DMS79 (cell line): Measurements from ENCODE around the gene CRLF2.
"Not testable (repeated sequence)": the region's sequence is repeated elsewhere in the genome, so short reads cannot be mapped to it uniquely, and the experiment has no call there.

Experiments used
- DNase-seq: peaks from one replicate; lab custom pipeline; 2025; lab: John Stamatoyannopoulos, UW

The CRLF2 gene, protein sequence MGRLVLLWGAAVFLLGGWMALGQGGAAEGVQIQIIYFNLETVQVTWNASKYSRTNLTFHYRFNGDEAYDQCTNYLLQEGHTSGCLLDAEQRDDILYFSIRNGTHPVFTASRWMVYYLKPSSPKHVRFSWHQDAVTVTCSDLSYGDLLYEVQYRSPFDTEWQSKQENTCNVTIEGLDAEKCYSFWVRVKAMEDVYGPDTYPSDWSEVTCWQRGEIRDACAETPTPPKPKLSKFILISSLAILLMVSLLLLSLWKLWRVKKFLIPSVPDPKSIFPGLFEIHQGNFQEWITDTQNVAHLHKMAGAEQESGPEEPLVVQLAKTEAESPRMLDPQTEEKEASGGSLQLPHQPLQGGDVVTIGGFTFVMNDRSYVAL

GRCh38 chrX:1212532-1212931 is at the start of gene CRLF2:
CRLF2 (minus strand) TSS chrX:1212649; CDS start chrX:1212634, 15 bp downstream.
- no peak for DNase-seq

GRCh38 chrX:1261771-1262170 is 49.3 kb upstream of the CRLF2 start:
- DNase-seq, result not testable (repeated sequence)

DNA sequence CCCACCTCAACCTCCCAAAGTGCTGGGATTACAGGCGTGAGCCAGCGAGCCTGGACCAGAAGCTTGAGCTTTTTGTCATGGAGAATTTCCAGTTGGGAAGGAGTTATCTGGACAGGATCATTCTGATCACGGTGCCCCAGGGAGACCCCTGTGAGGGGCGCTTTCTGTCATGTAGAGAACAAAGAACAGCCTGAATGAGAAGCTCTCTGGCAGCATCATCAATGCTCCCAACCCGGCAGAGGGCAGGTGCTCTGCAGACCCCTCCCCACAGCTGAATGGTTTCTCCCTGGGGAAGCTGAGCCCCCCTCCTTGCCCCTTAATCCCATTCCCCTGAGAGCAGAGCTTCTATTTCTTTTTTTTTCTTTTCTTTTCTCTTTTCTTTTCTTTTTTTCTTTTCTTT is 48.8 kb upstream of the CRLF2 start:
- DNase-seq, result no peak

- no peak for DNase-seq
These were observed 40.4 kb upstream of the CRLF2 start for GRCh38 chrX:1252861-1253260.

- no peak for DNase-seq
These were observed 36.8 kb upstream of the CRLF2 start for GRCh38 chrX:1249101-1249887.

DNA sequence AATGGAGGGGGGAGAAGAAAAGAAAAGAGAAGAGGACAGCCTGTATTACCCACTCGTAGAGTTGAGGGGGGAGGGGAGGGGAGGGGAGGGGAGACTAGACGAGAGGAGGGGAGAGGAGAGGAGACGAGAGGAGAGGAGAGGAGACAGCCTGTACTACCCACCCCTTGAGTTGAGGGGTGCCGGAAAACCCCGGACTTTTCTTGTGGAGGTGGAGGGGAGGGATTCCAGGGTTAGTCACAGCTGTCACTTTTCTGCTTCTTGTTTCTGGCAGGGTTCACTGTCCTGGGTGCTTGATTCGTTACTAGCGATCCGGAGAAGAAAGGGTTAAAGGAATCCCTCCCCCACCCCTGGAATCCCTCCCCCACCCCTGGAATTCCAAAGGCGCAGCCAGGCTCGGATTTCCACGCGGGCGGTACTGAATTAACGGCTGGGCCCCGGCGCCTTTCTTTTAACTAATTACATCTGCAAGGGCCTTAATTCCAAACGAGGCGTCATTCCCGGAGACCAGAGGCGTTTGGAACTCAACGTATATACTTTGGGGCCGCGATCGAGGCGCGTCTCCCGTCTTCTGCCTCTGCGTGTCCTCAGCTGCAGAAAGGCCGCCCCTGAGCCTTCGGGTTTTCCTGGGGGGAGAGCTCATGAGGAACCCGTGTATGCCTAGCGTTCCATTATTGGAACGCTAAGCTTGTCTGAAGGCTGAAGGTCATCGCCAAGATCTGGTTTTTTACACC is 36.0 kb upstream of the CRLF2 start:
- no peak for DNase-seq

DNA sequence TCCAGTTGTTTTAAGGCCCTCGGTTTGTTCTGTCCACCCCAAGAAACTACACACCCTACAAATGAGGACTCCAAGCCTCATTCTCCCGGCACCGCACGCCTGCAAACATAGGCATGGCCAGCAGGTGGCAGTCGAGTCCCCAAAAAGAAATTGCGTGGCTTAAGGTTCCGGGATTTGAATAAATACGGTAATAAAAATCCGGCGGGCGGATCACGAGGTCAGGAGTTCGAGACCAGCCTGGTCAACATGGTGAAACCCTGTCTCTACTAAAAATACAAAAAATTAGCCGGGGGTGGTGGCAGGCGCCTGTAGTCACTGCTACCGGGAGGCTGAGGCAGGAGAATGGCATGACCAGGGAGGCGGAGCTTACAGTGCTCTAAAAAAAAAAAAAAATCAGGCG is 34.4 kb upstream of the CRLF2 start:
- DNase-seq, result no peak

DNA sequence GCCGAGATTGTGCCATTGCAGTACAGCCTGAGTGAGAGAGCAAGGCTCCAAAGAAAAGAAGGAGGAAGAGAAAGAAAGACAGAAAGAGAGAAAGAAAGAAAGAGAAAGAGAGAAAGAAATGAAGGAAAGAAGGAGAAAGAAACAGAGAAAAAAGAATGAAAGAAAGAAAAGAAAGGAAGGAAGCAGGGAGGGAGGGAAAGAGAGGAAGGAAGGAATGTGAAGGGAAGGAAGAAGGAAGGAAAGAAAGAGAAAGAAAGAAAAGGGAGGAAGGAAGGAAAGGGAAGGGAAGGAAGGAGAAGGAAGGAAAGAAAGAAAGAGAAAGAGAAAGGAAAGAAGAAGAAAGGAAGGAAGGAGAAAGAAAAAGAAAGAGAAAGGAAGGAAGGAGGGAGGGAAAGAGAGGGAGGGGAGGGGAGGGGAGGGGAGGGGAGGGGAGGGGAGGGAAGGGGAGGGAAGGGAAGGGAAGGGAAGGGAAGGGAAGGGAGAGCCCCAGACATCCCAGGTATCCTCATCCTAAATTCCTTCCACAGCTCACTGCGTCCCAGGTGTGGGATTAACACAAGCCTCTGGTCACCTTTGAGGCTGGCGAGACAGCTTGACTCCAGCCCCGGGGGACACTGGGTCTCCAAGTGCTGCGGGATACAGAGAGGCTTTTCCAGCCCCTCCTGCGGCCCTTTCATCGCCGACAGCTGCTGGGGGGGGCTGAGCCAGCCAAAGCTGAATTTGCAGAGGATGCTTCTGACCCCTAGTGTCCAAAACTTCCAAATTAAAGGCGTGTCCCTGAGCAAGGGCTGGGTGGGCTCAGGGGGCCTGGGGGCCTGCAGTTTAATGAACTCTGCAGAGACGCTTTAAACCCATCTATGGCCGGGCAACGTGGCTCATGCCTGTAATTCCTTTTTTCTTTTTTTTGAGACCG is 32.0 kb upstream of the CRLF2 start:
- DNase-seq, result no peak

DNA sequence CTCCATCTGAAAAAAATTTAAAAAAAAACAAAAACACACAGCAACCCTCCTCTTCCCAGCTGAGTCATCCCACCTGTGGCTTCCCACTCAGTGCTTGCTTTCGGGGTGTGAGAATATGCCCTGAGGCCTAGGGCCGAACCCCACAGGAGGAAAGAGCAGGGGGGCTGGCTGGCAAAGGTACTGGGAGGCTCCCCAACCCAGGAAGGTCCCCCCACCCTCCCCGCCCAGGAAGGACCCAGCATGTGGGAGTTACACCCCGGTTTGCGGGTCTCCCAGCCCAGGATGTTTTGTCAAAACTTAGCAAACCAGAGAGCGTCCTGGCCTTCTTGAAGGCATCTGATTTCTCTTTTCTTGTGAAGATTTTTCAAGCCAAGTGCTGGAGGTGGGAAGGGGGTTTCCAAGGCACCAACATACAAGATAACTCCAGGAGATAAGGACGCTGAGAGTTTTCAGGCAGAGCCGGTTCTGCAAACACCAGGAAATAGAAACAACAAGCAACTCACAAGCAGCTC is 30.5 kb upstream of the CRLF2 start:
- DNase-seq, result no peak

DNA sequence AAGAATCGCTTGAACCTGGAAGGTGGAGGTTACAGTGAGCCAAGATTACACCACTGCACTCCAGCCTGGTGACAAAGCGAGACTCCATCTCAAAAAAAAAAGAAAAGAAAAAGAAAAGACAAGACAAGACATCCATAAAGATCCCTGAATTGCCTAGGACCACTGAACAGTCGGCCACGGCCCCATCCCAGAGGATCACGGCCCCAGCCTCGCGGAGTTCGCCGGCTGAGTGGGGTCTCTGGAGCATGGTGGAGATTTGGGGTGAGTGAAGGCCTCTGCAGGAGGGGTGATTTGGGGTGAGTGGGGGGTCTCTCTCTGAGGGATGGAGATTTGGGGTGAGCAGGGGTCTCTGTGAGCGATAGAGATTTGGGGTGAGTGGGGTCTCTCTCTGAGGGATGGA is 28.1 kb upstream of the CRLF2 start:
- not testable (repeated sequence) for DNase-seq

- DNase-seq, result no peak
These were observed 27.3 kb upstream of the CRLF2 start for GRCh38 chrX:1239681-1240142.

DNA sequence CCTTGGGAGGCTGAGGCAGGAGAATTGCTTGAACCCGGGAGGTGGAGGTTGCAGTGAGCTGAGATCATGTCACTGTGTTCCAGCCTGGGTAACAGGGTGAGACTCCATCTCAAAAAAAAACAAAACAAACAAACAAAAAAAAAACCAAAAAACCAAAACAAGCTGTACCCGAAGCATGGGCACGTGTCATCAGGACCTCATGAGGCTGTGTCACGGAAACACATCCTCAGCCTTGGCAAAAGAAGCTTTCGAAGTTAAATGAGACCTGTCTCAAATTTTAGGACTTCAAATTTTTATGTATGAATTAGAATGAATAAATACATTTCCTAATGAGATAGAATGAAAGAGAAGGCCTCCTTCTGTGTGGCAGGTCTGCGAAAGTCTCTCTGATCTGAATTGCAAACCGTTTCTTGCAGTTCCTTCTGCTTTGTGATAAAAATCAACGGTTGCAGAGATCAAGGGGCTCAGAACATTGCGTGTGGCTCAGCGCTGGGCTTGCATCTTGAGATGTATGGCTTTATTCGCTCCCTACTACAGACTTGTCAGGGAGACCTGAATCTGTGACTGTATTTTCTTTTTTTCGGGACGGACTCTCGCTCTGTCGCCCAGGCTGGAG is 19.5 kb upstream of the CRLF2 start:
- no peak for DNase-seq

GRCh38 chrX:1228101-1228500 is 15.7 kb upstream of the CRLF2 start:
- DNase-seq, result not testable (repeated sequence)

GRCh38 chrX:1226249-1226648 is 13.8 kb upstream of the CRLF2 start:
- no peak for DNase-seq

DNA sequence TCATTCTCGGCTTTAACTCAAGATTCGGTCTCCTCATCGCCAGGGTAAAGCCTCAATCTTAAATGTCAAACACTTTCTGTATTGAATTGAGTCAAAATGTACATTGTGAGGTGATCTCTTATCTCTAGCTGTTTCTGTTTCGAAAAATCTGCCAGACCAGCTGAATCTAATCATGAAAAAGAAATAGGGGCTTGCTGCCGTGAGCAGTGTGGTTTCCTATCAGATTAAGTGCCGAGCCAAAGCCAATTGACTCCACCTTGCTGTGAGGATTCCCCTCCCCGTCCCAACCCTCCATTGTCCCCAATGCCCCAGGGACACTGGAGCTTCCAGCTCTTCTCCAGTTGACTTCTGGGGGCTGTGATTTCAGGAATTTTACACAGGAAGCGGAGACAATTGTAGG is 12.5 kb upstream of the CRLF2 start:
- no peak for DNase-seq

DNA sequence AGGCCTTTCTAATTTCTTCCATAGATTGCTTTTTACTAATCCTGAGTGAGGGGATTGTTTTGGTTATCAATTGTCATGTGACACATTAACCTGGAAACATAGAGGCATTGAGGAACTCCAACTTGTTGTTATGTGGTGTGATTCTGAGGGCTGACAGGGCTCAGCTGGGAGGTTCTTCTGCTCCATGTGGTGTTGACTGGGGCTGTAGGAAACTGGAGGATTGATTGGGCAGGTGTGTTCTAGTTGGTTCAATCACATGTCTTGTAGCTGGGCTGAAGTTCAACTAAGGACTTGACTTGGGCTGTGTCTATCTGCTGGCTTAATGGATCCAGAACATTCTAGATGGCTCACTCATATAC is 10.8 kb upstream of the CRLF2 start:
- DNase-seq, result no peak

GRCh38 chrX:1222531-1223241 is 10.2 kb upstream of the CRLF2 start:
- DNase-seq, result no peak

DNA sequence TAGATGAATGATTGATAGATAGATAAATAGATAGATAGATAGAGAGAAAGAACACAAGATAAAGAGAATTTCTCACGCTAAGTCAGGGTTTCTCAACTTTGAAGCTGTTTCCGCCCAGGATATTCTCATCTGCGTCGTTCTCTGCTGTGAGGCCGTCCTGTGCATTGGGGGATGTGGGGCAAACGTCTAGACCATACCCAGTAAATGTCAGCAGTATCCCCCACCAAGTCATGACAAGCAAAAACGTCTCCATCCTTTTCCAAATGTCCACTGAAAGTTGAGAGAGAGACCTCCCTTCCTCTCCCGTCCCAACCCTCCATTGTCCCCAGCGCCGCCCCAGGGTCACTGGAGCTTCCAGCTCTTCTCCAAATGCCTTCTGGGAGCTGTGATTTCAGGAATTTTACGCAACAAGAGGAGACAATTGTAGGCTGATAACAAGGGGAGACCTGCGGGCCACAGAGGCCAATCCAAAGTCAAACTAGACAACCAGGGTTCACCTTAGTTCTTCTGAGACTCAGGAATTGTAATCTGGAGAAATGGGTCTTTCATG is 8.9 kb upstream of the CRLF2 start:
- no peak for DNase-seq

DNA sequence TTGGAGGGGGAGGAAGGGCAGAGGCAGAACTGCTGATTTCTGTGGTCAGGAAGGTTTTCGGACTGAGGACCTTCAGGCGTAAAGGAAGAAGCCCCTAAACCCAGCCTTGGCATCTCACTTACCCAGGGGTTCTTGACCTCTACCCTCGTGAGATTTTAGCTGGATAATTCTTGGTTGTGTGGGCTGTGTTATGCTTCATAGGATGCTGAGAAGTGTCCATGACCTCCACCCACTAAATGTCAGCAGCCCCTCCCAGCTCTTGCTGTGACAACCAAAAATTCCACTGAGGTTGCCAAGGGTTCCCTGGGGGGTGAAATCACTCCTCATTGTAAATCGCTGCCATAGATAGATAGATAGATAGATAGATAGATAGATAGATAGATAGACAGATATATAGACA is 5.8 kb upstream of the CRLF2 start:
- DNase-seq, result no peak
